WTC11 (cell line): ENCODE measurements around the gene TLNRD1. TPM values are rescaled to one million over a fixed set of nuclear protein-coding genes. Genes with fewer than 3 reads are reported as not detected.

ENCODE experiments used
- ATAC-seq: fragments of 200-7000 bp; cut with Tn5 transposase; 2 replicates; pipeline ENCODE4 v1.10.0; 2021; ENCODE audit warnings: mild to moderate bottlenecking, moderate library complexity
- CTCF ChIA-PET: fragments of 300-600 bp; sonication (Branson Sonifier 250); formaldehyde crosslinking; loops from one replicate; lab custom pipeline; 2021; ENCODE audit warnings: antibody characterized with exemption; lab: Charles Lee
- POLR2A ChIA-PET: fragments of 350-600 bp; sonication (Branson Sonifier 250); formaldehyde crosslinking; loops from one replicate; lab custom pipeline; 2021; ENCODE audit warnings: antibody characterized with exemption; lab: Charles Lee
- DNase-seq: peaks from one replicate; pipeline ENCODE4 v3.0.0; 2021; ENCODE audit warnings: low spot score
- H3K27ac Mint-ChIP-seq: 2 replicates; pipeline ENCODE4 v1.8.0; 2021; ENCODE audit warnings: mixed read lengths
- H3K27me3 Mint-ChIP-seq: 2 replicates; pipeline ENCODE4 v1.8.0; 2021; ENCODE audit warnings: low read depth, mild to moderate bottlenecking, moderate library complexity, mixed read lengths
- H3K36me3 Mint-ChIP-seq: 2 replicates; pipeline ENCODE4 v1.8.0; 2021; ENCODE audit warnings: mixed read lengths
- H3K4me1 Mint-ChIP-seq: 2 replicates; pipeline ENCODE4 v1.8.0; 2022; ENCODE audit warnings: mixed read lengths
- H3K4me3 Mint-ChIP-seq: 2 replicates; pipeline ENCODE4 v1.8.0; 2021; ENCODE audit warnings: mild to moderate bottlenecking, moderate library complexity, mixed read lengths
- H3K9me3 Mint-ChIP-seq: 2 replicates; pipeline ENCODE4 v1.8.0; 2021; ENCODE audit warnings: mixed read lengths
- CBFB ChIP-seq: sonication (generic); formaldehyde crosslinking; IDR thresholded peaks from 2 replicates; pipeline ENCODE4 v1.8.1; 2022; ENCODE audit warnings: mild to moderate bottlenecking, low read depth, missing genetic modification reagents
- CREM ChIP-seq: sonication (generic); formaldehyde crosslinking; IDR thresholded peaks from 2 replicates; pipeline ENCODE4 v1.8.1; 2022; ENCODE audit warnings: mild to moderate bottlenecking, missing genetic modification reagents, moderate library complexity
- E2F1 ChIP-seq: sonication (generic); formaldehyde crosslinking; IDR thresholded peaks from 2 replicates; pipeline ENCODE4 v1.8.0; 2022; ENCODE audit warnings: mild to moderate bottlenecking, missing genetic modification reagents
- ETV6 ChIP-seq: sonication (generic); formaldehyde crosslinking; IDR thresholded peaks from 2 replicates; pipeline ENCODE4 v1.8.1; 2022; ENCODE audit warnings: mild to moderate bottlenecking, missing genetic modification reagents
- FOXK1 ChIP-seq: sonication (generic); formaldehyde crosslinking; IDR thresholded peaks from 2 replicates; pipeline ENCODE4 v1.8.0; 2022; ENCODE audit warnings: mild to moderate bottlenecking, moderate library complexity, missing genetic modification reagents
- JAZF1 ChIP-seq: fragments of 250-450 bp; sonication (Bioruptor Pico); IDR thresholded peaks from 2 replicates; pipeline ENCODE4 v1.9.0; 2021; ENCODE audit warnings: moderate library complexity, mild to moderate bottlenecking, inconsistent platforms
- JUN ChIP-seq: sonication (generic); formaldehyde crosslinking; IDR thresholded peaks from 2 replicates; pipeline ENCODE4 v1.8.0; 2023; ENCODE audit warnings: mild to moderate bottlenecking, missing genetic modification reagents
- MXD4 ChIP-seq: fragments of 250-450 bp; sonication (Bioruptor Pico); IDR thresholded peaks from 2 replicates; pipeline ENCODE4 v1.8.0; 2021; ENCODE audit warnings: mild to moderate bottlenecking, moderate library complexity, borderline replicate concordance
- NR1H2 ChIP-seq: sonication (generic); formaldehyde crosslinking; IDR thresholded peaks from 2 replicates; pipeline ENCODE4 v1.9.0; 2021; ENCODE audit warnings: mild to moderate bottlenecking, moderate library complexity, missing genetic modification reagents
- NR2C2 ChIP-seq: sonication (generic); formaldehyde crosslinking; IDR thresholded peaks from 2 replicates; pipeline ENCODE4 v1.8.0; 2022; ENCODE audit warnings: mild to moderate bottlenecking, missing genetic modification reagents
- SMAD3 ChIP-seq: sonication (generic); formaldehyde crosslinking; IDR thresholded peaks from 2 replicates; pipeline ENCODE4 v1.8.0; 2022; ENCODE audit warnings: missing genetic modification reagents, mild to moderate bottlenecking, borderline replicate concordance
- SOX15 ChIP-seq: fragments of 250-450 bp; sonication (Bioruptor Pico); IDR thresholded peaks from 2 replicates; pipeline ENCODE4 v1.9.0; 2021; ENCODE audit warnings: mild to moderate bottlenecking
- TEAD1 ChIP-seq: sonication (generic); formaldehyde crosslinking; IDR thresholded peaks from 2 replicates; pipeline ENCODE4 v1.8.0; 2022; ENCODE audit warnings: mild to moderate bottlenecking, missing genetic modification reagents
- ZMAT4 ChIP-seq: fragments of 250-450 bp; sonication (Bioruptor Pico); IDR thresholded peaks from 2 replicates; pipeline ENCODE4 v1.9.0; 2021; ENCODE audit warnings: mild to moderate bottlenecking
- ZNF232 ChIP-seq: sonication (generic); formaldehyde crosslinking; IDR thresholded peaks from 2 replicates; pipeline ENCODE4 v1.8.0; 2022; ENCODE audit warnings: mild to moderate bottlenecking, missing genetic modification reagents
- ZNF671 ChIP-seq: fragments of 250-450 bp; sonication (Bioruptor Pico); IDR thresholded peaks from 2 replicates; pipeline ENCODE4 v1.8.0; 2021; ENCODE audit warnings: mild to moderate bottlenecking
- total RNA-seq: library from RNA; stranded (reverse); gene quantifications from 3 replicates; pipeline ENCODE4 v1.2.3, GENCODE V29; 2021
- TF ChIP-seq, protein P1 (sequence below): sonication (generic); formaldehyde crosslinking; IDR thresholded peaks from 2 replicates; pipeline ENCODE4 v1.8.1; 2022; ENCODE audit warnings: missing genetic modification reagents, borderline replicate concordance
- TF ChIP-seq, protein P2 (sequence below): fragments of 250-450 bp; sonication (Bioruptor Pico); conservative IDR thresholded peaks from 2 replicates; pipeline ENCODE4 v1.9.0; 2021; ENCODE audit warnings: mild to moderate bottlenecking
- TF ChIP-seq, protein P3 (sequence below): sonication (generic); formaldehyde crosslinking; IDR thresholded peaks from 2 replicates; pipeline ENCODE4 v1.8.1; 2023; ENCODE audit warnings: mild to moderate bottlenecking, moderate library complexity, missing genetic modification reagents
- TF ChIP-seq, protein P4 (sequence below): sonication (generic); formaldehyde crosslinking; IDR thresholded peaks from 2 replicates; pipeline ENCODE4 v1.8.1; 2023; ENCODE audit warnings: mild to moderate bottlenecking, missing genetic modification reagents, moderate library complexity
- TF ChIP-seq, protein P5 (sequence below): fragments of 250-450 bp; sonication (Bioruptor Pico); IDR thresholded peaks from 2 replicates; pipeline ENCODE4 v1.9.0; 2021; ENCODE audit warnings: mild to moderate bottlenecking, borderline replicate concordance
- TF ChIP-seq, protein P6 (sequence below): sonication (generic); formaldehyde crosslinking; IDR thresholded peaks from 2 replicates; pipeline ENCODE4 v1.8.0; 2023; ENCODE audit warnings: missing genetic modification reagents

TLNRD1 gene
- total RNA-seq, 1 experiment from 2014 or later, result 26.7 TPM

DNA sequence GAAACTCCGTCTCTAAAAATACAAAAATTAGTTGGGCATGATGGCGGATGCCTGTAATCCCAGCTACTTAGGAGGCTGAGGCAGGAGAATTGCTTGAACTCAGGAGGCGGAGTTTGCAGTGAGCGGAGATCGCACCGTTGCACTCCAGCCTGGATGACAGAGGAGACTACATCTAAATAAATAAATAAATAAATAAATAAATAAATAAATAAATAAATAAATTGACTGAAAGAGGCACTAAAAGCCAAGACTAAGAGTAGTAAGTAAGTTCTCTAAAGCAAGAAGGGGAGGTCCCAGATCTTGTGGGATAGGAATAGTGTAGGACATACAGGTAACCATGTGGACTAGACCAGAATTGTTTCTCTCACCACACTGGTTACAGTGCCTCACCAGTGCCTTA lies 40.0 kb downstream of the TLNRD1 start:
- no peaks in the 10 kb centered on the region for H3K36me3 Mint-ChIP-seq
- no peak overlapping the region for H3K4me3 Mint-ChIP-seq
- ChIA-PET POLR2A (no interaction called here), CTCF (no interaction called here)
- H3K27ac Mint-ChIP-seq, result no peak overlapping the region
- DNase-seq (no peak), ATAC-seq (no peak)
- TF ChIP-seq ETV6 (no peak), MXD4 (CRISPR knock-in tag) (no peak)
- TF ChIP-seq, protein P1, sequence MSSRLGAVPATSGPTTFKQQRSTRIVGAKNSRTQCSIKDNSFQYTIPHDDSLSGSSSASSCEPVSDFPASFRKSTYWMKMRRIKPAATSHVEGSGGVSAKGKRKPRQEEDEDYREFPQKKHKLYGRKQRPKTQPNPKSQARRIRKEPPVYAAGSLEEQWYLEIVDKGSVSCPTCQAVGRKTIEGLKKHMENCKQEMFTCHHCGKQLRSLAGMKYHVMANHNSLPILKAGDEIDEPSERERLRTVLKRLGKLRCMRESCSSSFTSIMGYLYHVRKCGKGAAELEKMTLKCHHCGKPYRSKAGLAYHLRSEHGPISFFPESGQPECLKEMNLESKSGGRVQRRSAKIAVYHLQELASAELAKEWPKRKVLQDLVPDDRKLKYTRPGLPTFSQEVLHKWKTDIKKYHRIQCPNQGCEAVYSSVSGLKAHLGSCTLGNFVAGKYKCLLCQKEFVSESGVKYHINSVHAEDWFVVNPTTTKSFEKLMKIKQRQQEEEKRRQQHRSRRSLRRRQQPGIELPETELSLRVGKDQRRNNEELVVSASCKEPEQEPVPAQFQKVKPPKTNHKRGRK, result no peak
- no peaks in the 10 kb centered on the region for H3K9me3 Mint-ChIP-seq
- no peaks in the 10 kb centered on the region for H3K4me1 Mint-ChIP-seq
- H3K27me3 Mint-ChIP-seq, result no peaks in the 10 kb centered on the region

DNA sequence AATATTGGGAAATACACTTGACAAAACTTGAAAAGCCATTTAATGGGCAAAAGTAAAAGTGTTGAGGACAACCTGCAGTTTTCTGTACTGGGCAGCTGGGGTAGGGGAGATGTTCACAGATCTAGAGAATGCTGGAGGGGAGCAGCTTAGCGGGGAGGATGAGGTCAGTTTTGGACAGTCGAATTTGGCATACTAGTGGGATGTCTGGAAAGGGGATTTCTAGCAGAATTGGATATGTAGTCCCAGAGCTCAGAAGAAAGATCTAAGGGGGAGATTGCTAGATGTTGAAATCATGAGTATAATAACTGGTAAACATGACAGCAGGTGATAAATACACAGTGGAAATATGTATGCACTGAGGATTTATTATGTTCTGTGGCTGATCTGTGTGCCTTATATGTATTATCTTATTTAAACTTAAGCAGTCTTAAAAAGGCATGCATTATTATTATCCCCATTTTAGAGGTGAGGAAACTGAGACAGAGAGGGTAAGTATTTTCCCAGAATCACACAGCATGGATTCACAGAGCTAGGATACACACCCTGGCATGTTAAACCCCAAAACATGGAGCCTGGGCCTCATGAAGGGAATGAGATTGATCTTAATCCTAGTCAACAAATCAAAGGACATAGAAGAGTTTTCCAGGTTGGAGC lies 42.7 kb downstream of the TLNRD1 start:
- Mint-ChIP-seq H3K27me3 (no peaks in the 10 kb centered on the region), H3K9me3 (no peaks in the 10 kb centered on the region), H3K4me3 (no peak overlapping the region), H3K27ac (no peak overlapping the region), H3K36me3 (no peaks in the 10 kb centered on the region), H3K4me1 (no peaks in the 10 kb centered on the region)
- CTCF ChIA-PET, result no interaction called here
- DNase-seq (no peak), ATAC-seq (no peak)
- TF ChIP-seq TEAD1 (CRISPR knock-in tag) (no peak), SOX15 (CRISPR knock-in tag) (no peak), JAZF1 (no peak), SMAD3 (CRISPR knock-in tag) (no peak), ZNF232 (CRISPR knock-in tag) (no peak), E2F1 (CRISPR knock-in tag) (no peak), NR1H2 (CRISPR knock-in tag) (no peak), JUN (no peak), NR2C2 (no peak), CBFB (CRISPR knock-in tag) (no peak), FOXK1 (no peak), ZNF671 (CRISPR knock-in tag) (no peak), ZMAT4 (no peak), CREM (CRISPR knock-in tag) (no peak)
- TF ChIP-seq, protein P2, sequence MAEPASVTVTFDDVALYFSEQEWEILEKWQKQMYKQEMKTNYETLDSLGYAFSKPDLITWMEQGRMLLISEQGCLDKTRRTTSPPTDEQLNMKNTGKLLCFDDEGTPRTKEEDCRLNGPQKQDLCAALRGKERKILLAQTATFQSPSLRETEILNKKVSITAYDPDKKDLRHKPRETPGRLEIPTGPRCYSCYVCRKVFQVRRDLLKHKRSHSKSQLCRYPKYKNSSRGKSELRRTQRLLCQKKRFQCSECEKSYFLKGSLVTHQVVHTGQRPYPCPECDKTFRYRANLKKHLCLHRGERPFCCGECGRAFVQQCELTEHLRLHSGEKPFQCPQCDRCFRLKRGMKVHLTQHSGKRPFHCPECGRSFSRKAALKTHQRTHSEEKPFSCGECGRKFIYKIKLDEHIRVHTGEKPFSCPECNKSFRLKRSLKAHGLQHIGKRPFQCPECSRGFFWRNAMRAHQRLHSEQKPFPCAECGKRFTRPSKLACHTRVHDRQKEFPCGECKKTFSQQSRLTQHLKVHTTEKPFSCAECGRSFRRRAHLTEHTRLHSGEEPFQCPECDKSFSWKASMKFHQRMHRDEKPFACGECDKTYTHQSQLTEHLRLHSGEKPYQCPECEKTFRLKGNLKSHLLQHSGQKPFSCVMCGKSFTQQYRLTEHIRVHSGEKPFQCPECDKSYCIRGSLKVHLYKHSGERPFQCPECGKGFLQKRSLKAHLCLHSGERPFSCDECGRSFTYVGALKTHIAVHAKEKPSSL (CRISPR knock-in tag), result no peak
- TF ChIP-seq, protein P3, sequence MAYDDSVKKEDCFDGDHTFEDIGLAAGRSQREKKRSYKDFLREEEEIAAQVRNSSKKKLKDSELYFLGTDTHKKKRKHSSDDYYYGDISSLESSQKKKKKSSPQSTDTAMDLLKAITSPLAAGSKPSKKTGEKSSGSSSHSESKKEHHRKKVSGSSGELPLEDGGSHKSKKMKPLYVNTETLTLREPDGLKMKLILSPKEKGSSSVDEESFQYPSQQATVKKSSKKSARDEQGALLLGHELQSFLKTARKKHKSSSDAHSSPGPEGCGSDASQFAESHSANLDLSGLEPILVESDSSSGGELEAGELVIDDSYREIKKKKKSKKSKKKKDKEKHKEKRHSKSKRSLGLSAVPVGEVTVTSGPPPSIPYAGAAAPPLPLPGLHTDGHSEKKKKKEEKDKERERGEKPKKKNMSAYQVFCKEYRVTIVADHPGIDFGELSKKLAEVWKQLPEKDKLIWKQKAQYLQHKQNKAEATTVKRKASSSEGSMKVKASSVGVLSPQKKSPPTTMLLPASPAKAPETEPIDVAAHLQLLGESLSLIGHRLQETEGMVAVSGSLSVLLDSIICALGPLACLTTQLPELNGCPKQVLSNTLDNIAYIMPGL, result no peak
- TF ChIP-seq, protein P4, sequence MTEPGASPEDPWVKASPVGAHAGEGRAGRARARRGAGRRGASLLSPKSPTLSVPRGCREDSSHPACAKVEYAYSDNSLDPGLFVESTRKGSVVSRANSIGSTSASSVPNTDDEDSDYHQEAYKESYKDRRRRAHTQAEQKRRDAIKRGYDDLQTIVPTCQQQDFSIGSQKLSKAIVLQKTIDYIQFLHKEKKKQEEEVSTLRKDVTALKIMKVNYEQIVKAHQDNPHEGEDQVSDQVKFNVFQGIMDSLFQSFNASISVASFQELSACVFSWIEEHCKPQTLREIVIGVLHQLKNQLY (CRISPR knock-in tag), result no peak
- TF ChIP-seq, protein P5, sequence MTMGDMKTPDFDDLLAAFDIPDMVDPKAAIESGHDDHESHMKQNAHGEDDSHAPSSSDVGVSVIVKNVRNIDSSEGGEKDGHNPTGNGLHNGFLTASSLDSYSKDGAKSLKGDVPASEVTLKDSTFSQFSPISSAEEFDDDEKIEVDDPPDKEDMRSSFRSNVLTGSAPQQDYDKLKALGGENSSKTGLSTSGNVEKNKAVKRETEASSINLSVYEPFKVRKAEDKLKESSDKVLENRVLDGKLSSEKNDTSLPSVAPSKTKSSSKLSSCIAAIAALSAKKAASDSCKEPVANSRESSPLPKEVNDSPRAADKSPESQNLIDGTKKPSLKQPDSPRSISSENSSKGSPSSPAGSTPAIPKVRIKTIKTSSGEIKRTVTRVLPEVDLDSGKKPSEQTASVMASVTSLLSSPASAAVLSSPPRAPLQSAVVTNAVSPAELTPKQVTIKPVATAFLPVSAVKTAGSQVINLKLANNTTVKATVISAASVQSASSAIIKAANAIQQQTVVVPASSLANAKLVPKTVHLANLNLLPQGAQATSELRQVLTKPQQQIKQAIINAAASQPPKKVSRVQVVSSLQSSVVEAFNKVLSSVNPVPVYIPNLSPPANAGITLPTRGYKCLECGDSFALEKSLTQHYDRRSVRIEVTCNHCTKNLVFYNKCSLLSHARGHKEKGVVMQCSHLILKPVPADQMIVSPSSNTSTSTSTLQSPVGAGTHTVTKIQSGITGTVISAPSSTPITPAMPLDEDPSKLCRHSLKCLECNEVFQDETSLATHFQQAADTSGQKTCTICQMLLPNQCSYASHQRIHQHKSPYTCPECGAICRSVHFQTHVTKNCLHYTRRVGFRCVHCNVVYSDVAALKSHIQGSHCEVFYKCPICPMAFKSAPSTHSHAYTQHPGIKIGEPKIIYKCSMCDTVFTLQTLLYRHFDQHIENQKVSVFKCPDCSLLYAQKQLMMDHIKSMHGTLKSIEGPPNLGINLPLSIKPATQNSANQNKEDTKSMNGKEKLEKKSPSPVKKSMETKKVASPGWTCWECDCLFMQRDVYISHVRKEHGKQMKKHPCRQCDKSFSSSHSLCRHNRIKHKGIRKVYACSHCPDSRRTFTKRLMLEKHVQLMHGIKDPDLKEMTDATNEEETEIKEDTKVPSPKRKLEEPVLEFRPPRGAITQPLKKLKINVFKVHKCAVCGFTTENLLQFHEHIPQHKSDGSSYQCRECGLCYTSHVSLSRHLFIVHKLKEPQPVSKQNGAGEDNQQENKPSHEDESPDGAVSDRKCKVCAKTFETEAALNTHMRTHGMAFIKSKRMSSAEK, result no peak
- TF ChIP-seq, protein P6, sequence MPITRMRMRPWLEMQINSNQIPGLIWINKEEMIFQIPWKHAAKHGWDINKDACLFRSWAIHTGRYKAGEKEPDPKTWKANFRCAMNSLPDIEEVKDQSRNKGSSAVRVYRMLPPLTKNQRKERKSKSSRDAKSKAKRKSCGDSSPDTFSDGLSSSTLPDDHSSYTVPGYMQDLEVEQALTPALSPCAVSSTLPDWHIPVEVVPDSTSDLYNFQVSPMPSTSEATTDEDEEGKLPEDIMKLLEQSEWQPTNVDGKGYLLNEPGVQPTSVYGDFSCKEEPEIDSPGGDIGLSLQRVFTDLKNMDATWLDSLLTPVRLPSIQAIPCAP (CRISPR knock-in tag), result no peak
- POLR2A ChIA-PET, result no interaction called here
